ENCODE measurements around the gene KCNJ14. TPM values are rescaled to one million over a fixed set of nuclear protein-coding genes. Genes with fewer than 3 reads are reported as not detected.

Gene KCNJ14
- total and polyA plus RNA-seq, 2 of the 8 experiments (the other 6 are each of a cell fraction or from before 2014, with no cell fraction given), result 0.45 to 0.89 TPM

DNA sequence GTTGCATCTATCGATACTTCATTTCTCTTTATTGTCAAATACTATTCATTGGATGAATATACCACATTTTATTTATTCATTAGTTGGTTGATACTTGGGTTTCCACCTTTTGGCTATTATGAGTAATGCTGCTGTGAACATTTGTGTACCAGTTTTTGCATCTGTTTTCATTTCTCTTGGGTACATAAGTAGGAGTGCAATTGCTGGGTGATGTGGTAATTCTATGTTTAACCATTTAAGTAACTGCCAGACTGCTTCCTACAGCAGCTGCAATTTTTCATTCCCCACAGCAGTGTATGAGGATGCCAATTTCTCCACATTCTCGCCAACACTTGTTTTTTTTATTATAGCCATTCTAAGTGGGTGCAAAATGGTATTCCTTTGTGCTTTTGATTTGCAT, 2.6 kb downstream of the KCNJ14 start:
- Histone ChIP-seq H4K8ac (ENCODE audit: extremely low read depth, insufficient read depth, low read length) (no peak overlapping the region), H3K79me1 (ENCODE audit: low read depth, low read length) (peaks cover 4% of the 10 kb centered on the region), H3K36me3 (ENCODE audit: control insufficient read depth in 2 of 4, insufficient read depth in 4 of 4, low read length in 3 of 4) (peaks cover 0 to 35% (median 9%) of the 10 kb centered on the region in 4 experiments; a peak in 7 of 8 replicates), H2BK5ac (ENCODE audit: low read depth, low read length) (no peak overlapping the region), H3K4me1 (replicated peaks in 1 of 4; ENCODE audit: control insufficient read depth in 3 of 4, insufficient read depth in 4 of 4, low read length in 3 of 4) (peaks cover 0 to 2% (median under 1%) of the 10 kb centered on the region in 4 experiments; a peak in 1 of 7 replicates), H4K91ac (replicated peaks; ENCODE audit: insufficient read length, low read length) (no peak overlapping the region), H2BK120ac (replicated peaks; ENCODE audit: low read depth, low read length) (no peak overlapping the region), H2BK20ac (ENCODE audit: low read length) (no peak overlapping the region), H3K14ac (ENCODE audit: insufficient read length) (no peak overlapping the region), H3K9ac (replicated peaks in 1 of 4; ENCODE audit: extremely low read depth in 1 of 4, low read depth in 3 of 4, low read length in 3 of 4) (no peak overlapping the region), H2AFZ (ENCODE audit: low read length) (no peak overlapping the region), H3K4me2 (ENCODE audit: insufficient read depth in 1 of 2, low read depth in 2 of 2, low read length in 2 of 2) (no peak overlapping the region), H4K5ac (ENCODE audit: insufficient read length, low read depth, low read length) (no peak overlapping the region), H3K4me3 (ENCODE audit: extremely low read depth in 1 of 4, insufficient read depth in 2 of 4, low read depth in 3 of 4, low read length in 4 of 4) (no peak overlapping the region), H3K79me2 (ENCODE audit: control insufficient read depth in 1 of 2, insufficient read depth in 2 of 2, low read length in 2 of 2) (no peaks in the 10 kb centered on the region), H3K4ac (replicated peaks; ENCODE audit: insufficient read length, low read depth, low read length) (no peak overlapping the region), H2AK5ac (ENCODE audit: low read depth, low read length) (no peak overlapping the region), H3K18ac (ENCODE audit: extremely low read depth, low read length) (no peak overlapping the region), H3K27ac (ENCODE audit: low read depth, low read length) (no peak overlapping the region), H3K27me3 (replicated peaks in 1 of 4; ENCODE audit: control insufficient read depth in 3 of 4, extremely low read depth in 1 of 4, insufficient read depth in 3 of 4, low read length in 3 of 4) (no peaks in the 10 kb centered on the region), H3K23ac (ENCODE audit: insufficient read length) (no peak overlapping the region), H4K20me1 (replicated peaks in 1 of 2; ENCODE audit: control insufficient read depth in 1 of 2, insufficient read depth in 2 of 2, low read length in 2 of 2) (peaks cover 2 to 12% of the 10 kb centered on the region in 2 experiments), H3K56ac (replicated peaks; ENCODE audit: insufficient read length, low read depth, low read length) (no peak overlapping the region), H3K23me2 (ENCODE audit: low read depth, low read length) (no peaks in the 10 kb centered on the region), H2BK12ac (ENCODE audit: low read depth, low read length) (no peak overlapping the region), H2BK15ac (ENCODE audit: low read length) (no peak overlapping the region), H3K9me3 (ENCODE audit: insufficient read depth in 2 of 2, low read depth in 1 of 2, low read length in 1 of 2) (peaks cover 0 to 6% of the 10 kb centered on the region in 2 experiments; a peak in 1 of 4 replicates)
- CTCF ChIA-PET (ENCODE audit: partially characterized antibody), result interaction anchor here (0.8 to 1.0 kb wide), 2 partner anchors 9 to 68 kb away, joined by 3 read pairs; no protein-coding TSS in a partner anchor
- POLR2A ChIA-PET (ENCODE audit: partially characterized antibody), result interaction anchor here (0.7 to 3.2 kb wide), 9 partner anchors 10 to 43 kb away, joined by 3 to 14 read pairs (median 5); partner anchors contain the start of gene GRWD1
- DNase-seq (ENCODE audit: low read depth in 1 of 2, low spot score in 2 of 2), result no peak
- FAIRE-seq, result no peak
- WGBS, 2 experiments (ENCODE audit: extremely low coverage in 1 of 2, insufficient coverage in 1 of 2, insufficient read length in 1 of 2, insufficient replicate concordance in 2 of 2, low coverage in 1 of 2, low lambda C conversion rate in 2 of 2, missing lambda C conversion rate in 1 of 2), result 88% methylated on average over 2 of the region's 2 CpGs; no CpG with 5 or more reads in 1 of the 2 experiments
- TF ChIP-seq SP1 (IDR thresholded peaks at IDR 0.05; ENCODE audit: low read depth, low read length) (no peak), CTBP2 (IDR thresholded peaks at IDR 0.05; ENCODE audit: borderline replicate concordance, insufficient read depth, insufficient read length, low read length) (no peak), ASH2L (IDR thresholded peaks at IDR 0.05; ENCODE audit: low read length) (no peak)

Measured in H1 (cell line).